K562 (cell line): ENCODE data around the gene ACTN4. TPM values are rescaled to one million over a fixed set of nuclear protein-coding genes. Genes with fewer than 3 reads are reported as not detected.

Experiments
- BMI1 ChIP-seq: fragments of 150-350 bp; IDR thresholded peaks from 2 replicates; pipeline ENCODE4 v1.6.1; 2014; ENCODE audit warnings: low read length
- CHD4 ChIP-seq: fragments of 200-600 bp; sonication (generic); IDR thresholded peaks from 3 replicates; pipeline ENCODE4 v1.6.1; 2012; ENCODE audit warnings: low read depth, mild to moderate bottlenecking, mixed read lengths, low read length, inconsistent platforms; ENCODE audit not compliant: insufficient read depth, insufficient replicate concordance, poor library complexity, severe bottlenecking
- EGR1 ChIP-seq: fragments of 450-650 bp; conservative IDR thresholded peaks from 2 replicates; pipeline ENCODE4 v1.6.1; 2017; ENCODE audit warnings: mild to moderate bottlenecking
- EP400 ChIP-seq: fragments of 450-650 bp; IDR thresholded peaks from 2 replicates; pipeline ENCODE4 v1.6.1; 2017; ENCODE audit warnings: antibody characterized with exemption, mild to moderate bottlenecking, moderate library complexity
- L3MBTL2 ChIP-seq: fragments of 450-650 bp; IDR thresholded peaks from 2 replicates; pipeline ENCODE4 v1.6.1; 2016; ENCODE audit warnings: mild to moderate bottlenecking, moderate library complexity
- MED1 ChIP-seq: sonication (generic); formaldehyde crosslinking; IDR thresholded peaks from 2 replicates; pipeline ENCODE4 v1.8.1; 2023; ENCODE audit warnings: missing genetic modification reagents, borderline replicate concordance
- PML ChIP-seq: IDR thresholded peaks from 2 replicates; pipeline ENCODE4 v1.6.1; 2012; ENCODE audit warnings: low read length, inconsistent platforms
- STAG1 ChIP-seq: sonication (generic); formaldehyde crosslinking; IDR thresholded peaks from 2 replicates; pipeline ENCODE4 v1.5.0; 2020; ENCODE audit warnings: missing genetic modification reagents, borderline replicate concordance
- TBL1XR1 ChIP-seq, 2 experiments: IDR thresholded peaks; 2 replicates each; pipeline ENCODE4 v1.6.1; 2012; ENCODE audit warnings: improper control_type of control experiment in 2 of 2, low read length in 2 of 2, mild to moderate bottlenecking in 1 of 2
- ZC3H11A ChIP-seq: IDR thresholded peaks from 2 replicates; pipeline ENCODE4 v1.6.1; 2012; ENCODE audit warnings: low read depth, low read length, improper control_type of control experiment
- ZNF57 ChIP-seq: fragments of 450-650 bp; formaldehyde crosslinking; IDR thresholded peaks from 2 replicates; pipeline ENCODE4 v1.4.0; 2020; ENCODE audit warnings: mild to moderate bottlenecking, moderate library complexity
- polyA plus RNA-seq, 8 experiments: library from polyadenylated mRNA; depleted of rRNA in 4 of 8; stranded (reverse) in 5 of 8; unstranded in 3 of 8; fragments of >200 nt; fragmentation: Nextera tagmentation in 2 of 8; fragmentation: Illumina TruSeq in 1 of 8; extraction: Ambion mirVana in 2 of 8; extraction: Trizol in 1 of 8; gene quantifications; 2 replicates each; pipeline versions ENCODE4 v1.2.1 to v1.2.3, GENCODE V29; 2011 to 2014; ENCODE audit warnings: inconsistent platforms in 1 of 8, missing spikeins in 1 of 8
- total RNA-seq, 7 experiments: library from RNA; depleted of rRNA in 6 of 7; stranded (reverse); fragments of >200 nt in 6 of 7; fragmentation: Illumina TruSeq in 2 of 7; extraction: Trizol in 2 of 7; gene quantifications; 2 replicates each; pipeline versions ENCODE4 v1.2.1 to v1.2.3, GENCODE V29; 2011 to 2021; ENCODE audit warnings: low replicate concordance in 1 of 7
- TF ChIP-seq, protein P1 (sequence below), 2 experiments: IDR thresholded peaks in 1 of 2; conservative IDR thresholded peaks in 1 of 2; 2 replicates each; pipeline ENCODE4 v1.6.1; 2016; ENCODE audit warnings: low read depth in 2 of 2, mild to moderate bottlenecking in 1 of 2, missing compliant biosample characterization in 1 of 2, missing genetic modification characterization in 1 of 2, moderate library complexity in 1 of 2
- TF ChIP-seq, protein P2 (sequence below), 3 experiments: fragments of 200-800 bp in 1 of 3; sonication (Bioruptor generic) in 1 of 3; sonication (generic) in 1 of 3; formaldehyde crosslinking in 1 of 3; IDR thresholded peaks; 2 replicates each; pipeline versions ENCODE4 v1.6.1 to v1.8.0; 2016 to 2022; ENCODE audit warnings: mild to moderate bottlenecking in 2 of 3, missing compliant biosample characterization in 2 of 3, missing genetic modification characterization in 2 of 3, missing genetic modification reagents in 1 of 3

ACTN4 gene
- total and polyA plus RNA-seq, 9 of the 15 experiments (the other 6 are each of a cell fraction or from before 2014, with no cell fraction given) = 3.1 to 385 (median 125) TPM

DNA sequence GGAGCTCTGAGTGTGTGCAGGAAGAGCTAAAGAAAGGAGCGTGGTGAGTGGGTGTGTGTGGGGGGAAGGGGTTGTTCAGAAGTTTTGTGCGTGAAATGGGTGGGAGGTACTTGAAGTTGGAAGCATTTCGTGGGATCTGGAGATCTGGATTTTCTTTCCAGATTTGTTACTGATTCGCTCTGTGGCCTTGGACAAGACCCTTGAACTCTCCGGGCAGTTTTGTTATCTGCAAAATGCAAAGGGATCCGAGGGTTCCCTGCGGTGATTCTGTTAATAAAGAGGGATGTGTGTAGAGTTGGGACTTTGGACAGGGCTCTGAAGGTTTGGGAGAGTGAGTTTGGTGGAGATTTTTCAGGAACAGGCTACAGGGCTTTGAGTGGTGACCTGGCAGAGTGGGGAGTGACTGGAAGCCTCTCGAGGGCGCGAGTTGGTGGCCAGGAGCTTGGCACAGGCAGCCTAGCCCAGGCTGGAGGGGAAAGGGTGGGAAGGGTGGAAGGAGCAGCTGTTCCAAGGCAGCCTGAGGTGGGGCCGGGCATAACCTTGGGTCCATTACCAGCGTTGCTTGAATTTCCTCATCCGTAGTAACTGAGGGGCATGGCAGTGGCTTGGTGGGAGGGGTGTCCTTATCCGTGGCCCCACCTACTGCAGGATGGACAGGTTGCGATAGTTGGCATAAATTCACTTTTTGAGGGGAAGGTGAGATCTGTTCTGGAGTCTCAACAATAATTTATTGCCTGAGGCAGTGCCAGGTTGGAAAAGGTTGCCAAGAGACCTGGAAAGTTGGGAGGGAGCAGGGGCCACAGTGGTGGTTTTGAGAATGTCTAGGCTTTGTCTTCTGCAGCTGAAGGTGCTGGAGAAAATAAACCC, 2.1 kb downstream of the ACTN4 start (continued):
- no peak for TF ChIP-seq ZNF57 (CRISPR knock-in tag)
- TF ChIP-seq, protein P1, sequence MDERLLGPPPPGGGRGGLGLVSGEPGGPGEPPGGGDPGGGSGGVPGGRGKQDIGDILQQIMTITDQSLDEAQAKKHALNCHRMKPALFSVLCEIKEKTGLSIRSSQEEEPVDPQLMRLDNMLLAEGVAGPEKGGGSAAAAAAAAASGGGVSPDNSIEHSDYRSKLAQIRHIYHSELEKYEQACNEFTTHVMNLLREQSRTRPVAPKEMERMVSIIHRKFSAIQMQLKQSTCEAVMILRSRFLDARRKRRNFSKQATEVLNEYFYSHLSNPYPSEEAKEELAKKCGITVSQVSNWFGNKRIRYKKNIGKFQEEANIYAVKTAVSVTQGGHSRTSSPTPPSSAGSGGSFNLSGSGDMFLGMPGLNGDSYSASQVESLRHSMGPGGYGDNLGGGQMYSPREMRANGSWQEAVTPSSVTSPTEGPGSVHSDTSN (CRISPR knock-in tag; IDR thresholded peaks at IDR 0.05; ENCODE audit: low read depth) = no peak
- TF ChIP-seq, protein P1 (tag; conservative IDR thresholded peaks at IDR 0.05; ENCODE audit: low read depth) = 0 out of 2 replicates have a peak, but pooled peaks have one; percentile 25
- no peak for TF ChIP-seq BMI1
- 0 out of 2 replicates have a peak, but pooled peaks have one; percentile 7 for TF ChIP-seq L3MBTL2
- TF ChIP-seq MED1 (CRISPR knock-in tag) = no peak
- TF ChIP-seq, protein P2, sequence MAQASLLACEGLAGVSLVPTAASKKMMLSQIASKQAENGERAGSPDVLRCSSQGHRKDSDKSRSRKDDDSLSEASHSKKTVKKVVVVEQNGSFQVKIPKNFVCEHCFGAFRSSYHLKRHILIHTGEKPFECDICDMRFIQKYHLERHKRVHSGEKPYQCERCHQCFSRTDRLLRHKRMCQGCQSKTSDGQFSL (CRISPR knock-in tag; IDR thresholded peaks at IDR 0.05) = peak; percentile 7; the same call in 1 of the 2 replicates
- TF ChIP-seq, protein P2 (tag; IDR thresholded peaks at IDR 0.05) = 0 out of 4 replicates have a peak, but pooled peaks of 1 of the 2 experiments have one; percentile 2
- TF ChIP-seq PML = no peak
- TF ChIP-seq CHD4 = peak; percentile 23
- no peak for TF ChIP-seq TBL1XR1 (IDR thresholded peaks at IDR 0.05; ENCODE audit: low read length in 2 of 2)
- TF ChIP-seq EP400 = no peak
- no peak for TF ChIP-seq STAG1 (CRISPR knock-in tag)
- TF ChIP-seq EGR1 = peak; percentile 85
- no peak for TF ChIP-seq ZC3H11A
